GM10266 (cell line): ENCODE results near the gene FAM83F.
A peak's percentile ranks its signal among the peaks of the same experiment; 100 is the strongest.

Experiments used
- DNase-seq: peaks from one replicate; pipeline ENCODE4 v3.0.0; 2012; ENCODE audit errors: extremely low spot score
- TF ChIP-seq, protein P1 (sequence below): IDR thresholded peaks from 2 replicates; pipeline ENCODE4 v1.5.1; 2012; ENCODE audit warnings: mild to moderate bottlenecking, low read depth; ENCODE audit not compliant: control insufficient read depth, insufficient read depth; ENCODE audit errors: missing control alignments

Gene FAM83F

DNA sequence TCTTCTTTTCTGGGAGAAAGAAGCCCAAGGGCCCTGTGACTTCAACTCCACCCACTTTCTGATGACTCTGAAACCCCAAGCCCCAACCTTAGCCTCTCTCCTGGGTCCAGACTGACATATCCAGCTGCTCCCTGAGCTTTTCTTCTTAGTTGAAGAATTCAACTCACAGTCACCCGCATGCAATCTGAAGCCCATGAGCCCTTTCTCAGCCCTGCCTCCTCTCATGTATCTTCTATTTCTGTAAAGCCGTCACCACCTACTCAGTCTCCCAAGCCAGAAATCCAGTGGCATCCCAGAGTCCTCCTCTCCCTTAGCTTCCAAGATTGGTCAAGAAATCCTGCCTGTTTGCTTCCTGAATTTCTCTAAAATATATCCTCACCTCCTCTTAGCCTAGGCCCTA is 41.7 kb upstream of the FAM83F start:
- TF ChIP-seq, protein P1, sequence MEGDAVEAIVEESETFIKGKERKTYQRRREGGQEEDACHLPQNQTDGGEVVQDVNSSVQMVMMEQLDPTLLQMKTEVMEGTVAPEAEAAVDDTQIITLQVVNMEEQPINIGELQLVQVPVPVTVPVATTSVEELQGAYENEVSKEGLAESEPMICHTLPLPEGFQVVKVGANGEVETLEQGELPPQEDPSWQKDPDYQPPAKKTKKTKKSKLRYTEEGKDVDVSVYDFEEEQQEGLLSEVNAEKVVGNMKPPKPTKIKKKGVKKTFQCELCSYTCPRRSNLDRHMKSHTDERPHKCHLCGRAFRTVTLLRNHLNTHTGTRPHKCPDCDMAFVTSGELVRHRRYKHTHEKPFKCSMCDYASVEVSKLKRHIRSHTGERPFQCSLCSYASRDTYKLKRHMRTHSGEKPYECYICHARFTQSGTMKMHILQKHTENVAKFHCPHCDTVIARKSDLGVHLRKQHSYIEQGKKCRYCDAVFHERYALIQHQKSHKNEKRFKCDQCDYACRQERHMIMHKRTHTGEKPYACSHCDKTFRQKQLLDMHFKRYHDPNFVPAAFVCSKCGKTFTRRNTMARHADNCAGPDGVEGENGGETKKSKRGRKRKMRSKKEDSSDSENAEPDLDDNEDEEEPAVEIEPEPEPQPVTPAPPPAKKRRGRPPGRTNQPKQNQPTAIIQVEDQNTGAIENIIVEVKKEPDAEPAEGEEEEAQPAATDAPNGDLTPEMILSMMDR, result no peak
- no peak for DNase-seq

DNA sequence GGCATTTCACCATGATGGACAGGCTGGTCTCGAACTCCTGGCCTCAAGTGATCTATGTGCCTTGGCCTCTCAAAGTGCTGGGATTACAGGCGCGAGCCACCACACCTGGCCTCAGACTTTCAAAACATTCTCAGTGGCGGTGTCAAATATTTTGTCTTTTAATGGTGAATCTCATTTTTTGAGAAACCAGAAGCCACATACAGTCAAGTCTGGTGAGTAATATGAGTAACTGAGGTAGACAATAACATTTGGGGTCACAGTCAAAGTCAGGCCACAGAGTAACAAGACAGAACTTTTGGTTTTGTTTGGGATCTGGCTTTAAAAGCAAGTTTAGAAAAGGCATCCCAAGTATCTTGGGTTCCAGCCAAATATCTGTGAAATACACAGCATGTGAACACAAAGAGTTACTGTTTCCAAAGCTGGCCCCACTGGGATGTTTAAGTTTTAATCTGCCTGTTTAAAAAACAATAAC is 40.1 kb upstream of the FAM83F start:
- DNase-seq, result no peak
- TF ChIP-seq, protein P1, result no peak

DNA sequence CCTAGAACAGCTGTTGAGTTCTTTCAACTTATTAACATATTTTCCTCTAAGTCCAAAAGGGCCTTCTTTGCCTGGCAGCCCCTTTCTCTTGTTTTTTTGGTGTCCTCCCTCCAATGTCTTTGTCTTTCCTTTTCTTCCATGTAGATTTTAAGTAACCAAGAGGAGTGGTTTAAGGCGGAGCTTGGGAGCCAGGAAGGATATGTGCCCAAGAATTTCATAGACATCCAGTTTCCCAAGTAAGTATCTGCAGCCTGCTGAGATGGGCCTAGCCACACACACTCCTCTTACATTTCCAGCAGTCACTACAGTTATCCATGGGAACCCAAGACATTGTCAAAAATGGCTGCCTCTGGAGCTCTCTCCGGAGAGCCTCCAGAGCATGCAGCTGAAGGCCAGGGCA is 39.1 kb upstream of the FAM83F start:
- DNase-seq, result no peak

DNA sequence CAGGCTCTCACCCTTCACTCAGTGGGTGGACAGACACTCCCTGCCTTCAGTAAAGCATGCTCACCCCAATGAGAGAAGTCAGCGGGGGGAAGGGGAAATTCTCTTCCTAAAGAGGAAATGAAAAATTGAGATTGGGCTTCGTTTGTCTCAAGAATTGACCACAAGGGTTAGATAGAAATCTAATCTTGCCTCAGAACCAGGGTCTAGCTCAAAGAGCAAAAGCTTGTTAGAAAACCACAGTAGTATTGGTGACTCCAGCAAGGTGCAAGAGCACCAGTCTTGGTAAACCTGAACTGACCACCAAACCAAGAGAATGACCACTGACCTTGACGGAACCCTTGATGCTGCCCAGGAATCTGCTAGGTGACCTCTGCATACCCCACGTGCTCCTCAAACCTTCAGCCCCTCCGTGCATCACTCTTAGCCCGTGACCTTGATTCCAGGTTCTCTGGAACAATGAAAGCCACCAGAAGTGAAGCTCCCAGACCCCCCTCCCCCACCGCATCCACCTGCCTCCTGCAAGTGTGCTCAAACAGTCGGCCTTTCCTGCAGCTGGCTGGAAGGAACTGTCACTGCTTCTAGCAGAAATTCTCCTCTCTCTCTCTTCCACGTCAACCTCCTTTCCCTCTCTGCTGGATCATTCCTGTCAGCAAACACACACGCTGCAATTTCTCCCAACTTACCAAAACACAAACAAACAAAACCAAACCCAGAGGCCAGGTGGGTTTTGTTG is 37.7 kb upstream of the FAM83F start:
- peak; percentile 43 for DNase-seq
- TF ChIP-seq, protein P1, result no peak

More for the DNA sequence above, 39.1 kb upstream of the FAM83F start:
- TF ChIP-seq, protein P1, result no peak

DNA sequence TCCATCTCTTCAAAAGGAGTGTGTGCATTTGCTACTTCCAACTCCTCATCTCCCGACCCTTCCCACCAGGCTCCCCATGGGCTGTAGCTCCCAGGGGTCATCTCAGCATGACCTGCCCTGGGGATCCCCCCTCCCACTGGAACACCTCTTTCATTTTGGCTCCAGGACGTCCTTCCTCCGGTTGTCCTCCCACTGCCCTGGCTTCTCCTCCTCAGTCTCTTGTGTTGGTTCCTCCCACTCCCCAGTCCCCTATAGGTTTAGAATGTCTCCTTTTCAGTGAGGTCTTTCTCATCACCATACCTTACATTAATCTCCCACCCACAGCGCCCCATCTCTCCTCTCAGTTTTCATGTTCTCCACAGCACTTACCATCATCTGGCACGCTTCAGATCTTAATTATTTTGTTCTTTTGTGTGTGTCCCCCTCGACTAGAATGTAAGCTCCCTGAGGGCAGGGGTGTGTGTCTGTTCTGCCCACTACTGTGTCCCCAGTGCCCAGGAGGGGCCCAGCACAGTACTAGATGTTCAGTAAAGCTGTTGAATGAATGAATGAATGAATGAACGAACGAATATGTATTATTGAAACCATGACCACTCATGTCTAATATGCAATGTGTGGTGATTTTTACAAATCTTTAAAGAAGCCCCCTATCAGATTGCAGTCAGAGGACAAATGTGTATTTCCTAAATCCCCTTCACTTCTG is 36.6 kb upstream of the FAM83F start:
- no peak for DNase-seq
- TF ChIP-seq, protein P1, result no peak

DNA sequence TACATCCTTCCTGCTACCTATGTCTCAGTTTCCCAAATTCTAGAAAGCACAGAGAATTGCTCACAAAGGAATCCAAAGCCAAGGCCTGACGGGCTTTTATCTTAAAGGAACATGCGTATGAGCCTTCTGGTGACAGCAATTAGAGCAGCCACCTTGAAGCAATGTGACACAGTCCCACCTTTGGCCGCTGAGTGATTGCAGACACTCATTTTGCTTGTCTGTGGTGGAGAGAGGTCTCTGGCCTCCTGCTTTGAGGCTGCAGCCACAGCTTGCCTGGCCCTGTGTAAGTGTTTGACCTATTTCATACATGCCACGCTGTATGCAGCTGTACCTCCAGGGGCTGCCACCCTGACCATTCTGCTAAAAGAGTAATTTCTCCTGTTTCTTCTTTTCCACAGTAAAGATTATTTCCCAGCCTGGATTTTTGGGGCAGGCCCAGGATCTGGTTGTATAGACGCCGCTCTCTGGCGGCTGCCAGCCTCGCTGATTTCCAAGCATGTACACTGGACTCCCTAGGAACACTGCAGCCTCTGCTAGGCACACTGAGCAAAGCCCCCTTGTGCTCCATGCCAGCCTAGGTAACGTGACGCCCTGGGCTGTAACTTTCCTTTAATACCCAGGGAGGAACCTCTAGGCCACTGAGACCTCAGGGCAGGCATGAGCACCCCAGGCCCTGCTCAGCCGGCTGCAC is 35.7 kb upstream of the FAM83F start:
- TF ChIP-seq, protein P1, result no peak
- DNase-seq, result no peak
